Measurements from ENCODE around the gene ATP6V0C. TPM values are rescaled to one million over a fixed set of nuclear protein-coding genes. Genes with fewer than 3 reads are reported as not detected.

The ATP6V0C gene
- total and polyA plus RNA-seq, 2 of the 13 experiments (the other 11 are each of a cell fraction or from before 2014, with no cell fraction given): 10.4 to 20.1 TPM

GRCh38 chr16:2516391-2517240, 2.9 kb downstream of the ATP6V0C start:
- in situ Hi-C loops (cut with HindIII; ENCODE audit: extremely low pct_ligation_motif_present, low pct_unique_long_range_greater_than_20kb): no loop called here
- Histone ChIP-seq H2AFZ (ENCODE audit: low read length) (no peak overlapping the region), H3K36me3 (replicated peaks in 1 of 2; ENCODE audit: control insufficient read depth in 1 of 2, insufficient read depth in 2 of 2, low read length in 2 of 2) (peaks cover 2 to 14% of the 10 kb centered on the region in 2 experiments; a peak in 4 of 5 replicates), H3K79me2 (ENCODE audit: insufficient read depth, low read length) (peaks cover 57% of the 10 kb centered on the region), H3K4me3 (replicated peaks in 1 of 3; ENCODE audit: insufficient read depth in 1 of 3, low read depth in 2 of 3, low read length in 3 of 3) (peak overlapping the region in 1 of 3 experiments; percentile 94; a peak in 1 of 6 replicates), H3K27ac (ENCODE audit: extremely low read length, insufficient read depth, low read length) (peak overlapping the region; percentile 42), H3K9ac (ENCODE audit: insufficient read depth, low read depth, low read length) (peak overlapping the region; percentile 16), H3K4me1 (ENCODE audit: insufficient read depth, low read length) (peaks cover 72% of the 10 kb centered on the region), H3K27me3 (ENCODE audit: control insufficient read depth in 1 of 2, insufficient read depth in 2 of 2, low read length in 2 of 2) (no peaks in the 10 kb centered on the region; a peak in 1 of 5 replicates), H4K20me1 (ENCODE audit: insufficient read depth, low read length) (peaks cover 52% of the 10 kb centered on the region), H3K9me3 (ENCODE audit: low read length) (no peaks in the 10 kb centered on the region), H3K4me2 (ENCODE audit: low read depth, low read length) (peak overlapping the region; percentile 84)
- no peak for DNase-seq (ENCODE audit: low spot score)
- intact Hi-C loops (cut with micrococcal nuclease; ENCODE audit: unreplicated experiment): no loop called here
- POLR2A ChIA-PET: interaction anchor here (4.2 kb wide), 1 partner anchor 8 kb away, joined by 42 read pairs; no protein-coding TSS in a partner anchor
- no TSS peak for BruUV-seq (replicated peaks)
- FAIRE-seq: no peak
- CTCF ChIA-PET (ENCODE audit: low intra/inter-chr PET ratio, low total read pairs): no interaction called here
- ATAC-seq: no peak
- WGBS (ENCODE audit: low lambda C conversion rate): 71% methylated on average over 10 of the region's 11 CpGs
- TF ChIP-seq PRDM10 (CRISPR knock-in tag; IDR thresholded peaks at IDR 0.05; ENCODE audit: low read depth): peak; percentile 66; the same call in 1 of the 2 replicates
- TF ChIP-seq PRDM15 (CRISPR knock-in tag; IDR thresholded peaks at IDR 0.05): peak; percentile 62; the same call in 1 of the 2 replicates
- TF ChIP-seq WIZ (CRISPR knock-in tag; IDR thresholded peaks at IDR 0.05): no peak
- peak; percentile 60 for TF ChIP-seq ARID4A (CRISPR knock-in tag; IDR thresholded peaks at IDR 0.05; ENCODE audit: borderline replicate concordance)
- peak; percentile 57; the same call in 1 of the 2 replicates for TF ChIP-seq ELF3 (CRISPR knock-in tag; IDR thresholded peaks at IDR 0.05)
- TF ChIP-seq MYC (CRISPR knock-in tag; IDR thresholded peaks at IDR 0.05; ENCODE audit: borderline replicate concordance): peak; percentile 20; the same call in 1 of the 2 replicates
- TF ChIP-seq MXI1 (IDR thresholded peaks at IDR 0.05; ENCODE audit: borderline replicate concordance, low read depth, low read length): peak; percentile 39; the same call in 1 of the 3 replicates
- peak; percentile 75 for TF ChIP-seq SAP130 (CRISPR knock-in tag; IDR thresholded peaks at IDR 0.05; ENCODE audit: low read depth)
- peak; percentile 51; the same call in 1 of the 2 replicates for TF ChIP-seq MED1 (CRISPR knock-in tag; IDR thresholded peaks at IDR 0.05)
- TF ChIP-seq POLR2G (IDR thresholded peaks at IDR 0.05; ENCODE audit: low read depth, low read length): no peak
